ENCODE data around the gene IL1RAP.

The IL1RAP gene

GRCh38 chr3:190575437-190576185 lies 61.7 kb downstream of the IL1RAP start:
- DNase-seq (ENCODE audit: low read depth in 3 of 3, low spot score in 1 of 3) = no peak

GRCh38 chr3:190577225-190577624 lies 63.3 kb downstream of the IL1RAP start:
- no peak for DNase-seq (ENCODE audit: low read depth in 3 of 3, low spot score in 1 of 3)

- no peak for DNase-seq (ENCODE audit: low read depth in 3 of 3, low spot score in 1 of 3)
Observed at GRCh38 chr3:190579514-190580137, 65.7 kb downstream of the IL1RAP start.

GRCh38 chr3:190580417-190580816 lies 66.5 kb downstream of the IL1RAP start:
- no peak for DNase-seq (ENCODE audit: low read depth in 3 of 3, low spot score in 1 of 3)

GRCh38 chr3:190581041-190581541 lies 67.2 kb downstream of the IL1RAP start:
- no peak for DNase-seq (ENCODE audit: low read depth in 3 of 3, low spot score in 1 of 3)

- DNase-seq (ENCODE audit: low read depth in 3 of 3, low spot score in 1 of 3) = no peak
Observed at GRCh38 chr3:190582667-190583066, 68.8 kb downstream of the IL1RAP start.

GRCh38 chr3:190585805-190586630 lies 72.1 kb downstream of the IL1RAP start:
- DNase-seq (ENCODE audit: low read depth in 3 of 3, low spot score in 1 of 3) = peak in 1 of 3 donors; percentile 12

GRCh38 chr3:190586631-190587011 lies 72.7 kb downstream of the IL1RAP start:
- DNase-seq (ENCODE audit: low read depth in 3 of 3, low spot score in 1 of 3) = no peak

GRCh38 chr3:190588570-190588969 lies 74.7 kb downstream of the IL1RAP start:
- no peak for DNase-seq (ENCODE audit: low read depth in 3 of 3, low spot score in 1 of 3)

GRCh38 chr3:190589326-190589725 lies 75.4 kb downstream of the IL1RAP start:
- no peak for DNase-seq (ENCODE audit: low read depth in 3 of 3, low spot score in 1 of 3)

GRCh38 chr3:190591080-190591479 lies 77.2 kb downstream of the IL1RAP start:
- DNase-seq (ENCODE audit: low read depth in 3 of 3, low spot score in 1 of 3) = no peak

GRCh38 chr3:190593075-190593474 lies 79.2 kb downstream of the IL1RAP start:
- no peak for DNase-seq (ENCODE audit: low read depth in 3 of 3, low spot score in 1 of 3)

- no peak for DNase-seq (ENCODE audit: low read depth in 3 of 3, low spot score in 1 of 3)
Observed at GRCh38 chr3:190594171-190594570, 80.3 kb downstream of the IL1RAP start.

GRCh38 chr3:190595179-190595795 lies 81.4 kb downstream of the IL1RAP start:
- DNase-seq (ENCODE audit: low read depth in 3 of 3, low spot score in 1 of 3) = no peak

- DNase-seq (ENCODE audit: low read depth in 3 of 3, low spot score in 1 of 3) = no peak
Observed at GRCh38 chr3:190595807-190596206, 81.9 kb downstream of the IL1RAP start.

- no peak for DNase-seq (ENCODE audit: low read depth in 3 of 3, low spot score in 1 of 3)
Observed at GRCh38 chr3:190596349-190597285, 82.7 kb downstream of the IL1RAP start.

GRCh38 chr3:190597291-190597690 lies 83.4 kb downstream of the IL1RAP start:
- DNase-seq (ENCODE audit: low read depth in 3 of 3, low spot score in 1 of 3) = no peak

GRCh38 chr3:190601622-190602021 lies 87.7 kb downstream of the IL1RAP start:
- no peak for DNase-seq (ENCODE audit: low read depth in 3 of 3, low spot score in 1 of 3)

GRCh38 chr3:190605385-190605784 lies 91.5 kb downstream of the IL1RAP start:
- DNase-seq (ENCODE audit: low read depth in 3 of 3, low spot score in 1 of 3) = no peak

- DNase-seq (ENCODE audit: low read depth in 3 of 3, low spot score in 1 of 3) = no peak
Observed at GRCh38 chr3:190606596-190606995, 92.7 kb downstream of the IL1RAP start.
